Measurements from ENCODE around the gene HTRA2.

The HTRA2 gene

GRCh38 chr2:74500578-74500946 lies 29.2 kb upstream of the HTRA2 start:
- DNase-seq = no peak
- no peak for ATAC-seq

GRCh38 chr2:74501335-74502071 lies 28.2 kb upstream of the HTRA2 start:
- DNase-seq (no peak), ATAC-seq (no peak)

- DNase-seq (no peak), ATAC-seq (no peak)
These were observed 27.5 kb upstream of the HTRA2 start for GRCh38 chr2:74502147-74502719.

GRCh38 chr2:74502720-74503505 lies 26.8 kb upstream of the HTRA2 start:
- ATAC-seq (peak; percentile 37), DNase-seq (peak; percentile 64)

GRCh38 chr2:74503506-74504475 lies 25.9 kb upstream of the HTRA2 start:
- DNase-seq (no peak), ATAC-seq (no peak)

GRCh38 chr2:74504591-74504990 lies 25.1 kb upstream of the HTRA2 start:
- DNase-seq = no peak
- ATAC-seq = no peak

- ATAC-seq = no peak
- DNase-seq = no peak
These were observed 24.1 kb upstream of the HTRA2 start for GRCh38 chr2:74505448-74506246.

GRCh38 chr2:74507145-74507925 lies 22.4 kb upstream of the HTRA2 start, which contains the start of gene PCGF1:
Gene PCGF1 (minus strand): TSS chr2:74507695. CDS start chr2:74507668, 27 bp downstream.
- ATAC-seq = peak; percentile 89
- DNase-seq = peak; percentile 100

- ATAC-seq (no peak), DNase-seq (no peak)
These were observed 21.7 kb upstream of the HTRA2 start for GRCh38 chr2:74507926-74508520.

- DNase-seq (no peak), ATAC-seq (no peak)
These were observed 19.5 kb upstream of the HTRA2 start for GRCh38 chr2:74510272-74510671.

GRCh38 chr2:74511104-74511989 lies 18.4 kb upstream of the HTRA2 start:
- no peak for ATAC-seq
- DNase-seq = no peak

- DNase-seq = no peak
- no peak for ATAC-seq
These were observed 16.8 kb upstream of the HTRA2 start for GRCh38 chr2:74512744-74513604.

GRCh38 chr2:74513605-74514367 lies 15.9 kb upstream of the HTRA2 start:
- peak; percentile 35 for DNase-seq
- ATAC-seq = peak; percentile 14

- DNase-seq (no peak), ATAC-seq (peak; percentile 19)
These were observed 15.1 kb upstream of the HTRA2 start, which contains the start of gene TLX2 for GRCh38 chr2:74514368-74515270. Gene TLX2 (plus strand): TSS chr2:74514450. CDS start chr2:74514807, 357 bp downstream.

GRCh38 chr2:74515271-74515980 lies 14.3 kb upstream of the HTRA2 start:
- DNase-seq (no peak), ATAC-seq (no peak)
